CD4-positive, alpha-beta T cell treated with Interleukin-1 beta for 1 hour (primary cell): ENCODE data around the gene RIMBP2.
"Not testable (repeated sequence)": the region's sequence is repeated elsewhere in the genome, so short reads cannot be mapped to it uniquely, and the experiment has no call there.

ENCODE experiments used
- DNase-seq, 2 donors: peaks; one replicate each; pipeline ENCODE4 v3.0.0-alpha.2; 2020 to 2022

The RIMBP2 gene

GRCh38 chr12:130705178-130705822 is 10.8 kb downstream of the RIMBP2 start:
- no peak for DNase-seq

GRCh38 chr12:130704606-130705005 is 11.5 kb downstream of the RIMBP2 start:
- no peak for DNase-seq

GRCh38 chr12:130703733-130704375 is 12.2 kb downstream of the RIMBP2 start:
- no peak for DNase-seq

GRCh38 chr12:130702966-130703732 is 12.9 kb downstream of the RIMBP2 start:
- DNase-seq = no peak

GRCh38 chr12:130701402-130701744 is 14.7 kb downstream of the RIMBP2 start:
- DNase-seq = no peak

GRCh38 chr12:130700492-130701401 is 15.4 kb downstream of the RIMBP2 start:
- DNase-seq = no peak

- DNase-seq = no peak
Measured at GRCh38 chr12:130698106-130698505, 18.0 kb downstream of the RIMBP2 start.

- DNase-seq = no peak
Measured at GRCh38 chr12:130696379-130697100, 19.6 kb downstream of the RIMBP2 start.

GRCh38 chr12:130695061-130695460 is 21.0 kb downstream of the RIMBP2 start:
- DNase-seq = no peak

- DNase-seq = no peak
Measured at GRCh38 chr12:130689408-130690405, 26.4 kb downstream of the RIMBP2 start.

- DNase-seq = not testable (repeated sequence)
Measured at GRCh38 chr12:130688999-130689398, 27.1 kb downstream of the RIMBP2 start.

GRCh38 chr12:130687796-130688778 is 28.0 kb downstream of the RIMBP2 start:
- DNase-seq = no peak

- DNase-seq = no peak
Measured at GRCh38 chr12:130687190-130687589, 28.9 kb downstream of the RIMBP2 start.

- DNase-seq = no peak
Measured at GRCh38 chr12:130686511-130686991, 29.5 kb downstream of the RIMBP2 start.

GRCh38 chr12:130685850-130686249 is 30.2 kb downstream of the RIMBP2 start:
- DNase-seq = no peak

- DNase-seq = no peak
Measured at GRCh38 chr12:130685250-130685787, 30.8 kb downstream of the RIMBP2 start.

- DNase-seq = no peak
Measured at GRCh38 chr12:130683811-130684210, 32.3 kb downstream of the RIMBP2 start.

- no peak for DNase-seq
Measured at GRCh38 chr12:130683080-130683479, 33.0 kb downstream of the RIMBP2 start.

GRCh38 chr12:130680451-130680990 is 35.6 kb downstream of the RIMBP2 start:
- DNase-seq = no peak
